Fibroblast of mammary gland (primary cell): Measurements from ENCODE around the gene ATP11A.
"Not testable (repeated sequence)": the region's sequence is repeated elsewhere in the genome, so short reads cannot be mapped to it uniquely, and the experiment has no call there.

ENCODE experiments used
- DNase-seq: peaks from one replicate; pipeline ENCODE4 v3.0.0-alpha.2; 2010; ENCODE audit warnings: low read depth
- H3K4me3 ChIP-seq: 2 replicates; pipeline ENCODE4 v1.5.1; 2011; ENCODE audit warnings: low read depth, mild to moderate bottlenecking, low read length, moderate library complexity; ENCODE audit not compliant: control insufficient read depth
- CTCF ChIP-seq: conservative IDR thresholded peaks from 2 replicates; pipeline ENCODE4 v1.5.1; 2011; ENCODE audit warnings: low read depth, low read length, inconsistent platforms; ENCODE audit not compliant: control insufficient read depth, insufficient read depth

ATP11A gene

GRCh38 chr13:112857914-112858490 is 168.2 kb downstream of the ATP11A start:
- no peak for TF ChIP-seq CTCF

GRCh38 chr13:112859128-112859816 is 169.4 kb downstream of the ATP11A start:
- H3K4me3 ChIP-seq = no peak overlapping the region
- TF ChIP-seq CTCF = no peak
- no peak for DNase-seq

More at GRCh38 chr13:112857914-112858490, 168.2 kb downstream of the ATP11A start:
- no peak overlapping the region for H3K4me3 ChIP-seq
- DNase-seq = no peak

- no peak for TF ChIP-seq CTCF
- no peak overlapping the region for H3K4me3 ChIP-seq
- peak; percentile 70 for DNase-seq
Observed at GRCh38 chr13:112859817-112860190, 170.0 kb downstream of the ATP11A start.

GRCh38 chr13:112861876-112862615 is 172.2 kb downstream of the ATP11A start:
- no peak for TF ChIP-seq CTCF
- no peak for DNase-seq
- H3K4me3 ChIP-seq = no peak overlapping the region

- not testable (repeated sequence) for H3K4me3 ChIP-seq, DNase-seq
Observed at GRCh38 chr13:112863356-112863755, 173.5 kb downstream of the ATP11A start.

GRCh38 chr13:112865478-112865877 is 175.6 kb downstream of the ATP11A start:
- H3K4me3 ChIP-seq, DNase-seq: not testable (repeated sequence)

- DNase-seq = no peak
- TF ChIP-seq CTCF = no peak
- no peak overlapping the region for H3K4me3 ChIP-seq
Observed at GRCh38 chr13:112867301-112867711, 177.5 kb downstream of the ATP11A start.
